Limb (tissue), 2 donors: ENCODE measurements around the gene BUB3.

Experiments
- DNase-seq, 2 donors: peaks; one replicate each; pipeline ENCODE4 v3.0.0-alpha.2; 2016; ENCODE audit errors: extremely low spot score in 2 of 2

The BUB3 gene

DNA sequence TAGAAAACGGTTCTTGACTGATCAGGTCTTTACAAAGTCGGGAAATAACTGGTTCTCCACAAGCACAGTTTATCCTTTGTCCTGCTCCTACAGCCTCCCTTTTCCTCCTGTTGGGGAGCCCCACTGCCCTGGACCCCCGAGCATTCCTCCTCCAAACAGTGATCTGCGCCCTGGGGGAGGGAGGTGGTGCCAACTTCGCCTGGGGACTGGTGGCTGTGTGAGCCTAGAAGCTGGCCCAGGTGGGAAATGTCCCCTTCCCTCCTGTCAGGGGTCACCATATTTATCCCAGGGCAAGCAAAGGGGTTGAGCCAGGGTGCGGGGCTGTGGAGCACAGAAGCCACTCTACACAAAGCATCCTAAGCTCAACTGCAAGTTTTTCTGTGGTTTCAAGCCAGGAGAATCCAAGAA lies 13.2 kb upstream of the BUB3 start:
- no peak for DNase-seq

DNA sequence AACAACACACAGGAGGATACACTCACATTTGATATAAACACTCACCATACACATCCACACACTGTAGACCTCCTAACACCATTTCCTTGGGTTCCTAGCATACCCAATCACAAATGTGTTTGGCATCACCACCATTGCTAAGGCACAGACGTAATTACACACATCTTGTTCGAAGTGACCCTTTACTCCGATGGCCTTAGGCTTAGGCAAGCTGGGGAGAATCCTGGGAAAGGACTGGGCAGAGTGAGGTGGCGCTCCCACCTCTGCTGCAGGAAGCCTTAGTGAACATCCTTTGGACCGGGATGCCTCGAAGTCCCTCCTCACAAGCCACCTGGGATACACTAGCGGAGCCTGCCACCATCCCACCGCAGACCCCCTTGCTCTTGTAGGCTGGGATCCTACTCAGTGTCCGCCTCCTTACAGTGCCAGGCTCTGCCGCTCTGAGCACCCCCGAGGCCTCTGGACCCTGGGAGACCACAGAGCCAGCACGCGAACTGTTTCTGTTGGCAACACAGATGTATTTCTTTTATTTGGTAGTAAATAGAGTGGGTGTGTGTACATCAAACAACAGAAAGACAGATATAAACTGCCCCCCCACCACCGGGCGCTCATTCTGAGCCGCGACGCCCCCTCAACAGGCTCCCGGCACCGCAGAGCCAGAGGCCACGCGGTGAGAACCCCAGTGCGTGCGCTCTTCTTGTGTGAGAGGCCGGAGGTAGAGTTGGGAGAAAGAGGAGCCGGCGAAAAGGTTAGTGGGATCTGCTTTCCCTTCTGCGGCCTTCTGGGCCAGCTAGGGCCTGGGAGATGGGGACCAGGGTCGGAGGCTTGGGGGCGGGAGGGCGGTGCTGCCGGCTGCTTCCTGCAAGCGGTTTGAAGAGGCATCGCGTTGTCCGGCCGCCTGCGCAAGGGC lies 12.2 kb upstream of the BUB3 start:
- DNase-seq = peak in 1 of 2 donors; percentile 28

DNA sequence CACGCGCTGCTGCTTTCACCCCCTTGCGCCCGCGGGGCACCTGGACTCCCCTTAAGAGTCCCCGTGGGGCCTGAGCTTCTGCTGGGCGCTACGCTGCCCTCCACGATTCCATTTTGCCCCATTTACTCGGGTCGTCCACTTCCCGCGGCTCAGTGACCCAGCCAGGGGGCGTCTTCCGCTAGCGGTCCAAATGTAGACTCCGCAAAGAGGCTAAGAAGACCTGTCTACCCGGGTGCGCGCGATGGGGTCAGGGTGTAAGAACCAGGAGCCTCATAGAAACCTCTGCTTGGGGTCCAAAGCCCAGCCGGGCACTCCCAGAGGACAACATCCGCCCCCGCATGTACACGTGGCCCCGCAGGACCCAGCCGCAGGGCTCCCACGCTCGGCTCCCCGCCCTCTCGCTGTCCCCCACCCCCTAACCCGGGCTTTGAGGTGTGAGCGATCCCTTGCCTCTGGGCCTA lies 11.5 kb upstream of the BUB3 start:
- peak in 1 of 2 donors; percentile 38 for DNase-seq

DNA sequence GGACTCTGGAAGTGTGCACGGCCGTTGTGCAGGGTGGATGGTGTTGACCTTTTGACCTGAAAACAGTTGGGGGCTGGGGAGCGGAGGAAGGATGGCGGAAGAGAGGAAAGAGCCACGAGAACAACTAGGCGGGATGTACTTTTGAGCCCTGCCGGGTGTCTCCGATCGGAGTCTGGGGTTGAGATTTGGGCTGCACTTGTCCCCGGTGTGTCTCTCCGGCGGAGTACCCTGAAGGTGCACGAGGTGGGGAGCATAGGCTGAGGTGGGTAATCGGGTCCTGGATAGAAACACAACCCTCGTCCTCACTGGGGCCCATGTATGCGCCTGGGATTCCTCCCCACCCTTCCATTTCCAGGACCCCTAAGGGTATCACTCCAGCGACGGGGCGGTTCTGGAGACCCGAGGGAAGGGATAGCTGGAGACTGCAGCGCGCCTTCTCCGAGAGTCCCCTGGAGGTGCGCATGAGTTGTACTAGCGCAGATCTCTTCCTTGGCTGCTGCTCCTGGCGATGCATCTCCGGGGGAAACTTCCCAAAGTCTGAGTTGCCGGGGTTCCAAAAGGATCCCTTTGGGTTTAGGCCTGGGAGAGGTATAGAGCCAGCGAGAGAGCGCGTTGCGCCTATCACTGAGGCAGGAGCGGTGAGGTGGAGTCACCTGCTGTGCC lies 10.9 kb upstream of the BUB3 start:
- peak in 1 of 2 donors; percentile 34 for DNase-seq

DNA sequence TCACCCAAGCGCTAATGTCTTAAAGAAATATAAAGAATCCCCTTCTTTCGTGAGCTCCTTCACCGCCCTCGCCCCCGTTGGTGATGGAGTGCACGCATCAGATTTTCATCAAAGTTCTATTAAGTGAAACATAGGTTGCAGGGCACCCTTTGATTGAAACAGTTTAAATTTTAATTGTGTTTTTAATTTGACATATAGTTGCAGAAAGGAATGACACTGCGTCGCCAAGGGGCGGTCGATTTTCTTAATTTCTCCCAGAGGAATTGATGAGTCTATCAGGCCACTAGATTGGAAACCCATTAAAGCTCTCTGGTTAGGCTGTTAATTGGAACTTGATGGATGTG lies 10.4 kb upstream of the BUB3 start:
- DNase-seq = no peak

- peak in 1 of 2 donors; percentile 40 for DNase-seq
Measured at GRCh38 chr10:123144697-123145541, 9.3 kb upstream of the BUB3 start.

GRCh38 chr10:123145542-123146012 lies 8.6 kb upstream of the BUB3 start:
- peak in 1 of 2 donors; percentile 34 for DNase-seq

GRCh38 chr10:123146013-123146893 lies 7.9 kb upstream of the BUB3 start:
- DNase-seq = peak in 1 of 2 donors; percentile 34

DNA sequence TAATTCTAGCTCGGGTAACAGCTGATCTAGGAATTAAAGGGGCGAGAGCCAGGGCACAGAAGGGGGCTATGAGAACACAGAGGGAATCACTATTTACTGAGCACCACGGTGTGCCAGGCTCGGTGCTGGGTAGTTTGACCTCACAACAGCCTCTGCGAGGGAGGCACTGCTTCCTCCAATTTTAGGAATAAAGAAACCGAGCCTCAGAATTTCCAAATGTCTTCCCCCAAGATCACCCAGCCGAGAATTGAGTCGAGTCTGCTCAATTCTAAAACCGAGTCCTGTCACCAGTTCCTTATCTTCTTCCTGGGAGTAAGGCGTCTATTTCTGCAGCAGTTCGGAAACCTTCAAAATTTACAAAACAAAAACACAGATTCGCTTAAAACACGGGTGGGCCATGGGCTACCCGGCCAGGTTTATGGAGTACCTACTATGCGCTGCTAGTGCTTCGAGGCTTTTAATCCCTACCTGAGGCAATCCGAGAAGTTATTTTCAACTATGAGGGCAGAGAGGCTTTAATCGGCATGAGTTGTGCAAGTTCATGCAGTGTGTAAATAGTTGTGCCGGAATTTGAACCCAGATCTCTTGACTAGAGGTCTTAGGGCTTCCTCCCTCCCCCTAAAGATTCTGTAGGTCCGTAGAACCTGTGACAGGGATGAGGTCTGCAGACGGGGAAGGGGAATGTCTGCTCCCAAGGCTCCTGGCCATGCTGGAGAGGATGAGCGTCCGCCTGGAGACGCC lies 7.1 kb upstream of the BUB3 start:
- DNase-seq = no peak

DNA sequence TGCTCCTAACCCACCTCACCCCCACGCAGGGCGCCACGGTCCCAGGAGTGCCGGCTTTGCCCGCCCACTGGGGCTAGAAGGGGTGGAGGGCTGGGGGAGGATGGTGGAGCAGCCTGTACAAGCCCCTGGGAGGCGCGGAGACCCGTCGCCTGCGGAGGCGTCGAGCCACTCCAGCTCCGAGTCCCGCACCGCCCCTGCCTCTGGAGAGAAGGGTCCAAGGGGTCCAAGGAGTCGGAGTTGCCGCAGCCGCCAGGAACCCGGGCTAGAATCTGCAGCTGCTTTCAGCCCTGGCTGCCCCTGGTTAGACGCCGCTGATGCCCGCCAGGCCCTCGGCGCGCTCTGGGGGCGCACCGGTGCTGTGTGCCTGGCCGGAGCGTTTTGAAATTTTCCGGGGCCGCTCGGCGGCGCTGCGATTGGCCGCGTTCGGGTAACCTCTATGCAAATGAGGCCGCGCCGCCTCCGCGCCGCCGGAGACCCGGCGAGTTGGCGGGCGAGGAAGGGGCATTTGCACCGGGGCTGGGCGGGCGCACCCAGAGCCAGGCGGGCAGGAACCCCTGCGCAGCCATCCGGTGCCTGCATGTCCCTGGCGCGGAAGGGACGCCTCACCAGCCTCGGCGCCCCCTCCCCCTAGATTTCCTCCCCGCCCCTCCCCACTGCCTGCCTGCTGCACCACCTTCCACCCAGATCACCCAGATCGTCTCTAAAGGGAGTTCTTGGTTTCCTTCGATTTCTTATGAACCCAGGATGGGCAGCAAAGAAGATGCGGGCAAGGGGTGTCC lies 6.4 kb upstream of the BUB3 start, which contains the start of gene HMX2:
Gene HMX2 (plus strand): TSS at position 502 of the 779 bp plus-strand sequence. CDS start 243 bp downstream, at position 745.
- peak in 1 of 2 donors; percentile 28 for DNase-seq

DNA sequence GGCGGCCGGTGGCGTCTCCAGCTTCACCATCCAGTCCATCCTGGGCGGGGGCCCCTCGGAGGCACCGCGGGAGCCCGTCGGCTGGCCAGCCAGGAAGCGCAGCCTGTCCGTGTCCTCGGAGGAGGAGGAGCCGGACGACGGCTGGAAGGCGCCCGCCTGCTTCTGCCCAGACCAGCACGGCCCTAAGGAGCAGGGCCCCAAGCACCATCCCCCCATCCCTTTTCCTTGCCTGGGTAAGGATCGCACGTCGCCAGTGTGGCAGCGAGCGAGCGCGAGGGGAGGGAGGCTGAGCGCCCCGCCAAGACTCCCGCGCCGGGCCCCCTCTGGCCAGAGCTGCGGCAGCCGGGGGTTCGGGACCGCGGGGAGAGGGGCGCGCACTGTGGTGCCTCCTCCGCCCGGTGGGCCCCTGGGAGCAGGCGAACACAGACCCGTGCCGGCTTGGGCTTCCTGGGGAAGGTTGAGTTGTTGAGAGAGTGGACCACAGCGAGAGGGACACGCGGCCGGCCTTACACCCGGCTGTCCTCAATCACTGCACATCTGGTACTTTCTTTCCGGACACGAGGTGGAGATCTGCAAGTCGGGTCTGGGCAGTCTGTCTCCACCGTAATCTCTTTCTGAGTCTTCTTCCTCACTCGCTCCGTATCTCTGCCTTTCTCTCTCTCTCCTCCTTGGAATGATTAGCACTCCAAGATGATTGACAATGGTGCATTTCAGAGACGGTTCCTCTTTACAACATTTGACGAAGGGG lies 5.6 kb upstream of the BUB3 start:
- DNase-seq = peak in 1 of 2 donors; percentile 44

DNA sequence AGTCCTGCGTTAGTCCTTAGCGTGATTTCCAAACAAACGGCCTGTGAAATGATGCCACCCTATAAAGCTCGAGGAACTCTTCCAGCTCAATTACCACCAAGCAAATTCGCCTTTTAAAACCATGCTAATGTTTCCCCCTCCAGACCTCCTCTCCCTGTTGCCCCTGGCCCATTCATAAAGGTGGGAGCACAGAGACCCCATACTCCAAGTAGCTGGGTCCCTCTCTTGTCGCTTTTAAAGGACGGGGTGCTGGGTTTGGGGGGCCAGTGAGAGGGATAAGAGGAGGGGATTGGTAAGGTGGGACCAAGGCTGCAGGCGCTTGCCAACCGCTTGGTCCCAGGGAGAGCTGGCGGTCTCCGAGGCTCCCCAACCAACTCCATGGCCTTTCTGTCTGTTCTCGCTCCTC lies 5.0 kb upstream of the BUB3 start:
- peak in 1 of 2 donors; percentile 29 for DNase-seq

DNA sequence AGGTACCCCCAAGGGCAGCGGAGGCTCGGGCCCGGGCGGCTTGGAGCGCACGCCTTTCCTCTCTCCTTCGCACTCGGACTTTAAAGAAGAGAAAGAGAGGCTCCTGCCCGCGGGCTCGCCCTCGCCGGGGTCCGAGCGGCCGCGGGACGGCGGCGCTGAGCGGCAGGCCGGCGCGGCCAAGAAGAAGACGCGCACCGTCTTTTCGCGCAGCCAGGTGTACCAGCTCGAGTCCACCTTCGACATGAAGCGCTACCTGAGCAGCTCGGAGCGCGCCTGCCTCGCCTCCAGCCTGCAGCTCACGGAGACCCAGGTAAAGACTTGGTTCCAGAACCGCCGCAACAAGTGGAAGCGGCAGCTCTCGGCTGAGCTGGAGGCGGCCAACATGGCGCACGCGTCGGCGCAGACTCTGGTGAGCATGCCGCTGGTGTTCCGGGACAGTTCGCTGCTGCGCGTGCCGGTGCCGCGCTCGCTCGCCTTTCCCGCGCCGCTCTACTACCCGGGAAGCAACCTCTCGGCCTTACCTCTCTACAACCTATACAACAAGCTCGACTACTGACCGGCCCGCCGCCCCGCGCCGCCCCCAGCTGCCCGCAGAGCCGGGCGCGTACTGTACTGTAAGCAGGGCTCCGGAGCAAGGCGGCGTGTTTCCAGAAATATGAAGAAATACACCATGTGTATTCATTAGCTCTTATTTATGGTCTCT lies 4.5 kb upstream of the BUB3 start:
- DNase-seq = peak in 1 of 2 donors; percentile 66

DNA sequence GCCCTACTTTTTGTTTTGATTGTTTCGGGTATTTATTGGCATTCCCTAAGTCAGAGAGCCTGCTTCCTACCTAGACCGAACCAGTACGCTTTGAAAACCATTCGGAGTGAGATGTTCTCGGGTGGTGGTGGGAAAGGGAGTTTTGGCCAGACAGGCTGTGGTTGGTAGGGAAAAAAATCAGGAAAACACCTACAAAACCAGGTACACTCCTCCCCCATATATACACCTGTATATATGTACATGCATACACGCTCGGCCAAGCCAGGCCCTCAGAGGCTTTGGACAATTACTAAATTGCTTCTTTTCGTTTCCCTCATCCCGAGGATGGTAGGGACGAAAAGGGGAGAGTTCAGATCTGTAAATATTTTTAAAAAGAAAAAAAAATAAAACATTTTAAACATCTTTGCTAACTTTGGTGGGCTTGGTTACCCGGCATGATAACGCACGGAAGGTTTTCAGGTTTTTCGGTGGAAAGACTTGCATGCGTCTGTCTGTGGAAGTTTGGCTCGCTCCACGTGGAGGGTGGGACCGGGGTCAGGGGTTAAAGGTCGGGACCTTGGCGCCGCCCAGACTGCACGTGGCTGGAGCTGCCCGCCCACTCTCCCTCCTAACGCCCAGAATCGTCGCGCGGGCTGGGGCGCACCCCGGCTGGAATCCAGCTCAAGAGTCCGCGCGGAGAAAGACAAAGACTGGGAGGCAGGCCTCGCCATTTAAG lies 3.8 kb upstream of the BUB3 start:
- no peak for DNase-seq

DNA sequence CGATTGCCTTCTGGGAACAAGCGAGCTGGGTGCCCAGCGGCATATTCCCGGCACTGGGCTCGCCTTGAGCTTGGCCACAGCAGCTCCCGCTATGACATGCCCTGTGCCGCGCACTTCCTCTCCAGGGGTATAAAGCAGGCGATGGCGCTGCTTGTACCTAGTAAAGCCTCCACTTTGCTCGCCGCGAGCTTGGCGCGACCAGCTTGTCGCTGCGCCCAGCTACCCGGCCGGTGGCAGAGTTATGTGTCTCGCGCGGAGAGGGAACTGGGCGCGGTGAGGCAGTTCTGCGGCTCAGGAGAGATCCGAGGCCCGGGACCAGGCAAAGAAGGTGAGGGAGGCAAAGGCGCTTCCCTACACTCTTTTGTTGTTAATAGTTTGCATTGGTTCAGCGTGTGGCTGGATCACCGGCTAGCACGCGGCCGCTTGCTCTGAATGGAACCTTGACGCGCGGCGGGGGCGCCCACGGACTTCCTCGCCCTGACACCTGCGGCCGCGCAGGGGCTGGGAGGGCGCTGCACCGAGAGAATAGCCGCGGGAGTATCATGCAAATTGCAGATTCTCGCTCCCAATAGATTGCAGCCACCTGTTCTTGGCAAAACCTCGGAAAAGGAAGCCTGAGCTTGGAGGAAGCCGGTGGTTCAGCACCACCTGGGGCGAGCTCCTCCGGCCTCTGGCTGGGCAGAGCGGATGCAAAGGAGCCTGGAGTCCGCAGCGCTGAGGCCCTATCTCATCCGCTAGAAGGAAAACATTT lies 3.0 kb upstream of the BUB3 start:
- DNase-seq = peak in 1 of 2 donors; percentile 57

DNA sequence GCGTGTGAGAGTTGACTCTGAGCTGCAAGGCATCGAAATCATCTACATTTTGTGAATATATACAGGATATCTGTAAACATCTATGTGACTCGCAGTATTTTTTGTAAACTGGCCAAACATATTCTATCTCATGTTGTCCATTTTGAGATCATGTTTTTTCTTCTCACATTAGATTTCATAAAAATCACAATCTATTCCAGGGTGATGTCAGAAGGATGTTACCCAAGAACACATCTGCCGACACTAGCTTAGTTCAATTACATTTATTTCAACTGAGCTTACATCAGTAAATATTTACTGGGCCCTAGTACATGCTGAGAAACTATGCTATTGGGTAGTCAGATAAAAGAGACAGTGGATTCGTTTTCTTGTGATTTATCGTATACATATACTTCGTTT lies 2.5 kb upstream of the BUB3 start:
- no peak for DNase-seq
